Measurements from ENCODE around the gene KLF13.
A peak's percentile ranks its signal among the peaks of the same experiment; 100 is the strongest.

KLF13 gene

DNA sequence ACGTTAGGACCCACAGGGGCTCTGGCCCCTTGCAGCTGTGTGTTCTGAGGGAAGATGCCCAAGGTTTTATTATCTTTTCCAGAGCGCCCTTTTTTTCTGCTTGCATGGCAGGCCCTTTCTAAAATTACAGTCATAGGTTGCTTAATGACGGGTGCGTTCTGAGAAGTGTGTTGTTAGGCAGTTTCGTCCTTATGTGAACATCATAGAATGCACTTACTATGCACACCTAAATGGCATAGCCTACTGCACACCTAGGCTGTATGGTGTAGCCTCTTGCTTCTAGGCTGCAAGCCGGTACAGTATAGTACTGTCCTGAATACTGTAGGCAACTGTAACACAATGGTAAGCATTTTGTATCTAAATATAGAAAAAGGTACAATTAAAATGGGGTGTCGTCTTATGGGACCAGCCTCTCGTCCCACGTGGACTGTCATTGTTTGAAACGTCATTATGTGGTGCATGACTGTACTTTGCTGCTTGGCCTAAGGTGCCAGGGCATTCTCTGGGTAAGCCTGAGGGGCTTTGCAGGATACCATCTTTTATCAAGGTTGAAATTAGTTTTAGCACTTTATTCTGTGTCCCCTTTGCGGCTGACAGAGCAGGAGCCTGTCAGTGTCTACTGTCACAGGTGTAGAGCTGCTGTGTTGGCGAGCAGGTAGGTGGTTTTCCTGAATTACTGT lies 10.9 kb downstream of the KLF13 start:
- Histone ChIP-seq H3K4me3 (replicated peaks; ENCODE audit: insufficient read depth, low read length) (no peak overlapping the region), H3K27me3 (ENCODE audit: insufficient read depth, poor library complexity, severe bottlenecking) (no peaks in the 10 kb centered on the region), H3K27ac (replicated peaks) (no peak overlapping the region)
- no peak for DNase-seq (ENCODE audit: low read depth in 1 of 2, low spot score in 1 of 2)
- TF ChIP-seq GABPA (IDR thresholded peaks at IDR 0.05; ENCODE audit: low read depth) (no peak), POLR2AphosphoS5 (IDR thresholded peaks at IDR 0.05; ENCODE audit: low read depth) (no peak), SPI1 (IDR thresholded peaks at IDR 0.05; ENCODE audit: borderline replicate concordance, low read depth) (no peak)
- TF ChIP-seq, protein P1, sequence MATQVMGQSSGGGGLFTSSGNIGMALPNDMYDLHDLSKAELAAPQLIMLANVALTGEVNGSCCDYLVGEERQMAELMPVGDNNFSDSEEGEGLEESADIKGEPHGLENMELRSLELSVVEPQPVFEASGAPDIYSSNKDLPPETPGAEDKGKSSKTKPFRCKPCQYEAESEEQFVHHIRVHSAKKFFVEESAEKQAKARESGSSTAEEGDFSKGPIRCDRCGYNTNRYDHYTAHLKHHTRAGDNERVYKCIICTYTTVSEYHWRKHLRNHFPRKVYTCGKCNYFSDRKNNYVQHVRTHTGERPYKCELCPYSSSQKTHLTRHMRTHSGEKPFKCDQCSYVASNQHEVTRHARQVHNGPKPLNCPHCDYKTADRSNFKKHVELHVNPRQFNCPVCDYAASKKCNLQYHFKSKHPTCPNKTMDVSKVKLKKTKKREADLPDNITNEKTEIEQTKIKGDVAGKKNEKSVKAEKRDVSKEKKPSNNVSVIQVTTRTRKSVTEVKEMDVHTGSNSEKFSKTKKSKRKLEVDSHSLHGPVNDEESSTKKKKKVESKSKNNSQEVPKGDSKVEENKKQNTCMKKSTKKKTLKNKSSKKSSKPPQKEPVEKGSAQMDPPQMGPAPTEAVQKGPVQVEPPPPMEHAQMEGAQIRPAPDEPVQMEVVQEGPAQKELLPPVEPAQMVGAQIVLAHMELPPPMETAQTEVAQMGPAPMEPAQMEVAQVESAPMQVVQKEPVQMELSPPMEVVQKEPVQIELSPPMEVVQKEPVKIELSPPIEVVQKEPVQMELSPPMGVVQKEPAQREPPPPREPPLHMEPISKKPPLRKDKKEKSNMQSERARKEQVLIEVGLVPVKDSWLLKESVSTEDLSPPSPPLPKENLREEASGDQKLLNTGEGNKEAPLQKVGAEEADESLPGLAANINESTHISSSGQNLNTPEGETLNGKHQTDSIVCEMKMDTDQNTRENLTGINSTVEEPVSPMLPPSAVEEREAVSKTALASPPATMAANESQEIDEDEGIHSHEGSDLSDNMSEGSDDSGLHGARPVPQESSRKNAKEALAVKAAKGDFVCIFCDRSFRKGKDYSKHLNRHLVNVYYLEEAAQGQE (IDR thresholded peaks at IDR 0.05; ENCODE audit: insufficient replicate concordance, low read depth): no peak
- TF ChIP-seq, protein P2, sequence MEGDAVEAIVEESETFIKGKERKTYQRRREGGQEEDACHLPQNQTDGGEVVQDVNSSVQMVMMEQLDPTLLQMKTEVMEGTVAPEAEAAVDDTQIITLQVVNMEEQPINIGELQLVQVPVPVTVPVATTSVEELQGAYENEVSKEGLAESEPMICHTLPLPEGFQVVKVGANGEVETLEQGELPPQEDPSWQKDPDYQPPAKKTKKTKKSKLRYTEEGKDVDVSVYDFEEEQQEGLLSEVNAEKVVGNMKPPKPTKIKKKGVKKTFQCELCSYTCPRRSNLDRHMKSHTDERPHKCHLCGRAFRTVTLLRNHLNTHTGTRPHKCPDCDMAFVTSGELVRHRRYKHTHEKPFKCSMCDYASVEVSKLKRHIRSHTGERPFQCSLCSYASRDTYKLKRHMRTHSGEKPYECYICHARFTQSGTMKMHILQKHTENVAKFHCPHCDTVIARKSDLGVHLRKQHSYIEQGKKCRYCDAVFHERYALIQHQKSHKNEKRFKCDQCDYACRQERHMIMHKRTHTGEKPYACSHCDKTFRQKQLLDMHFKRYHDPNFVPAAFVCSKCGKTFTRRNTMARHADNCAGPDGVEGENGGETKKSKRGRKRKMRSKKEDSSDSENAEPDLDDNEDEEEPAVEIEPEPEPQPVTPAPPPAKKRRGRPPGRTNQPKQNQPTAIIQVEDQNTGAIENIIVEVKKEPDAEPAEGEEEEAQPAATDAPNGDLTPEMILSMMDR (IDR thresholded peaks at IDR 0.05; ENCODE audit: insufficient read depth, low read length): no peak

DNA sequence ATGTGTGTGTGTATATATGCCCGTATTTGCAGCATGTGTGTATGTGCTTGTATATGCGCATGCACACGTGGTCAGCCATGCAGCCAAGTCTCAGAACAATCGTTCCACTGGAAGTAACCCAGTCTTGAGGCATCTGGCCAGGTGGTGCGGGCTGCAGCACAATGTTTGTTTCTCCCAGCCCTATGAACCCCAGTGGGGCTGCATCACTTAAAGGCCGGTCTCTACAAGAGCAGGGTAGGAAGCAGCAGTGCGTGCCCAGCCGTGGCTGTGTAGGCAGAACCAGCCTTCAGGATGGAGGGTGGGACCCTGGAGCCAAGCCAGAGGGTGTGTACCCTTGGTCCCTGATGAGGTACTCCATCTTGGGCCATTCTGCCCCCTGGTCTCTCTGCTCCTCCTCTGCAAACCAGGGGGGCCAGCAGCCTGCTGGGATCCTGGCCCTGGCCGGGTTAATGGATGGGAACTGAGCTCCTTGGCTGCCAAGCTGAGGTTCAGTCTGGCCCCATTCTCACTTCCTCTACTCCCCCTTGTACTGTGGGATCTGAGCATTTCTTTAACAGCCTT lies 11.8 kb downstream of the KLF13 start:
- TF ChIP-seq POLR2AphosphoS5 (IDR thresholded peaks at IDR 0.05; ENCODE audit: low read depth) (no peak), SPI1 (IDR thresholded peaks at IDR 0.05; ENCODE audit: borderline replicate concordance, low read depth) (peak; percentile 15; the same call in 1 of the 2 replicates)
- TF ChIP-seq, protein P1 (IDR thresholded peaks at IDR 0.05; ENCODE audit: insufficient replicate concordance, low read depth): no peak
- TF ChIP-seq, protein P2 (IDR thresholded peaks at IDR 0.05; ENCODE audit: insufficient read depth, low read length): no peak
- H3K27ac ChIP-seq (replicated peaks): no peak overlapping the region
- no peak for DNase-seq (ENCODE audit: low read depth in 1 of 2, low spot score in 1 of 2)
- H3K4me3 ChIP-seq (replicated peaks; ENCODE audit: insufficient read depth, low read length): no peak overlapping the region
- H3K27me3 ChIP-seq (ENCODE audit: insufficient read depth, poor library complexity, severe bottlenecking): no peaks in the 10 kb centered on the region

DNA sequence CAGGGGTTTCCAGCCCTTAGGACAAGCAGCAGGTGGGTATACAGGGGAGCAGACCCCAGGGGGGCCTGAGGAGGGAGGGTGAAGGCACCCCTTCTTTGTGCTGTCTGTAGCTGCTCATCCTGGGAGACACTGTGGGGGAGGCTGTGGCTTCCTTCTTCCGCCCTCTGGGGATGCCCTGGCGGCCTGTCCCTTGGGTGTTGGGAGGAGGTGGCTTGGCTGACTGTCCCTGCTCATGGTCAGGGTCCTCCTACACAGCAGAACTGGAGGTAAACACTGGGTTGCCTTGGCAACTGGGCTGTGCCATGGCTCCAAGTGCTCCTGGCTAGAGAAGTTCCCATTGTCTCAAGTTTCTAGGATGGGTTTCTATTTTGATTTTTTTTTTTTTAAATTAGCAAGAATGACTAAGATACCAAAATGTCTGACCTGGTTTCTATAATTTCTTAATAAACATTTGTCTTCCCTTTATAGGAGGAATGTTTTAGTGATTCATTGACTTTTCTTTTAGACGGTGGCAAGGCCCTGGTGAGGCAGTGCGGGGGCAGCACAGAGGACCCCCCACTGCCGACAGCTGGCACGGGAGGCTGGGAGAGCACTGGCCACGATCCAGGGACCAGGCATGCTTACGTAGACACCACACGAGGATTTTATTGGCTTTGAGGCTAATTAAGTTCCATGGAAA lies 12.4 kb downstream of the KLF13 start:
- Histone ChIP-seq H3K4me3 (replicated peaks; ENCODE audit: insufficient read depth, low read length) (no peak overlapping the region), H3K27me3 (ENCODE audit: insufficient read depth, poor library complexity, severe bottlenecking) (no peaks in the 10 kb centered on the region), H3K27ac (replicated peaks) (0 out of 2 replicates have a peak overlapping the region, but pooled peaks have one; percentile 15)
- TF ChIP-seq GABPA (IDR thresholded peaks at IDR 0.05; ENCODE audit: low read depth): no peak
- no peak for TF ChIP-seq SPI1 (IDR thresholded peaks at IDR 0.05; ENCODE audit: borderline replicate concordance, low read depth)
- no peak for TF ChIP-seq POLR2AphosphoS5 (IDR thresholded peaks at IDR 0.05; ENCODE audit: low read depth)
- DNase-seq (ENCODE audit: low read depth in 1 of 2, low spot score in 1 of 2): peak; percentile 59 to 63

DNA sequence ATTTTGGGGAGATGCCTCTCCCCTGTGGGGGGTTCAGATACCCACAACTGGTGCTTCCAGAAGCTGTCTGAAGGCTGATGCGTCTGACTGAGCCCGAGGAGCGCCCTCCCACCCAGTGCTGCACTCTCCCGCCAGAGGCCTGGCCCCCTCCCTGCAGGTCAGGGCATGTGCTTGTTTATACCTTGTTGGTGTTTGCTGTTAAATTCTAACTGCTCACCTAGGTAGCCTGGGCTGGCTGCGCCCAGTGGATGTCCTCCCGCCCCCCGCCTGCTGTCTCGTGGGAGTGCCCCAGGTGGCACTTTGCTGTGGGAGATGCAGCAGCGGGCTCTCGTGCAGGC lies 12.9 kb downstream of the KLF13 start:
- Histone ChIP-seq H3K27ac (replicated peaks) (no peak overlapping the region), H3K27me3 (ENCODE audit: insufficient read depth, poor library complexity, severe bottlenecking) (no peaks in the 10 kb centered on the region), H3K4me3 (replicated peaks; ENCODE audit: insufficient read depth, low read length) (no peak overlapping the region)
- TF ChIP-seq POLR2AphosphoS5 (IDR thresholded peaks at IDR 0.05; ENCODE audit: low read depth): no peak
- no peak for TF ChIP-seq SPI1 (IDR thresholded peaks at IDR 0.05; ENCODE audit: borderline replicate concordance, low read depth)
- no peak for TF ChIP-seq GABPA (IDR thresholded peaks at IDR 0.05; ENCODE audit: low read depth)
- TF ChIP-seq, protein P1 (IDR thresholded peaks at IDR 0.05; ENCODE audit: insufficient replicate concordance, low read depth): no peak
- TF ChIP-seq, protein P2 (IDR thresholded peaks at IDR 0.05; ENCODE audit: insufficient read depth, low read length): no peak
- no peak for DNase-seq (ENCODE audit: low read depth in 1 of 2, low spot score in 1 of 2)

Measured in HL-60 (cell line).